ENCODE measurements around the gene UGGT1.
"Not testable (repeated sequence)": the region's sequence is repeated elsewhere in the genome, so short reads cannot be mapped to it uniquely, and the experiment has no call there.

UGGT1 gene

DNA sequence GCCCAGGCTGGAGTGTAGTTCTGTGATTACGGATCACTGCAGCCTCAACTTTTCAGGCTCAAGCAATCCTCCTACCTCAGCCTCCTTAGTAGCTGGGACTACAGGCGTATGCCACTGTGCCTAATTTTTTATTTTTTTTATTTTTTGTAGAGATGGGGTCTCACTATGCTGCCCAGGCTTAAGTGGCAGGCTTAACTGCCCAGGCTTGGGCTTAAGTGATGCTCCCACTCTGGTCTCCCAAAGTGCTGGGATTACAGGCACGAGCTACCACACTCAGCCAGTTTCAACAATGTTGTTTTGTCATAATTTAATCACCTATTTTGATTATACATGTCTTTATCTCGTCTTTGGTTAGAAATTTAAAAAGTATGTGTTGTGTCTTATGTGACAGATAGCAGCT lies 18.2 kb downstream of the UGGT1 start:
- DNase-seq: no peak

DNA sequence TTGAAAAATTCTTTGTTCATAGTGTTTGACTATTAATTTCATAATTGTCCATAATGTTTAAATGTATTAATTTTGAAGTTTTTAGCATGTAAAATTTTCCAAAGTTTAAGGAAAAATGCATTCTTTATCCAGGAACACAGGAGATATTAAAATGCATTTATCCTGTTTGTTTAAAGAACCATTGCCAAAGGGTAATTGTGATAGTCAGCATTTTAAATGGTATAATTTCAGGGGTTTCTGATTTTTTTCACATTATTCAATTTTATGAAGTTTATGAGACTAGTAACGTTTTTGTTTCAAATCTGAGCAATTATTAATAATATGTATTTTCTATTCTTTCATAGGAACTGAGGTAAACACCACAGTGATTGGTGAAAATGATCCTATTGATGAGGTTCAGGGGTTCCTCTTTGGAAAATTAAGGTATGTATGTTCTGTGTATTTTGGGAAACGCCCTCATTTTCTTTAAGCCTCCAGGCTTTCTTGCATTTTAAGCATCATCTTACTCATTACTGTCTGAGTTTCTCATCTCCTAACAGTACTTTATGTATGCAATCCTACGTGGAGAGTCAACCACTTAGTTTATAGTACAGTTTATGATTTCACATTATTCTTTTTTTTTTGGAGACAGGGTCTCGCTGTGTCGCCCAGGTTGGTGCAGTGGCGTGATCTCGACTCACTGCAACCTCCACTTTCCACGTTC lies 25.1 kb downstream of the UGGT1 start:
- no peak for DNase-seq

DNA sequence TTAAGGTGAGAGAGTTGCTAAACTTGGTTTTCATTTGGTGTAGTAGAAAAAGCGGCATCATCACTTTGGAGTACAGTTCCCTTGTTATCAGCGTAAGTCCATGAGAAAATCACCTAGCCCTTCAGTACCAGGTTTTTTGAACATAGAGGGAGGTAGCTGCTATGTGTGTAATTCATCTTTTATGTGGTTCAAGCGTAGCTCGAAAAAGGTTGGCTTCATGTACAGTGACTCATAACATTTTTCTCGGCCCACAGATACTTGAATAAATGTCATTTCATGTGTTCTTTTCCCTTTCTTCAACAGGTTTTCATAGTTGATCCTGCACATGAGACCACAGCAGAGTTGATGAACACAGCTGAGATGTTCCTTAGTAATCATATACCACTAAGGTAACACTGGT lies 43.6 kb downstream of the UGGT1 start:
- DNase-seq: no peak

DNA sequence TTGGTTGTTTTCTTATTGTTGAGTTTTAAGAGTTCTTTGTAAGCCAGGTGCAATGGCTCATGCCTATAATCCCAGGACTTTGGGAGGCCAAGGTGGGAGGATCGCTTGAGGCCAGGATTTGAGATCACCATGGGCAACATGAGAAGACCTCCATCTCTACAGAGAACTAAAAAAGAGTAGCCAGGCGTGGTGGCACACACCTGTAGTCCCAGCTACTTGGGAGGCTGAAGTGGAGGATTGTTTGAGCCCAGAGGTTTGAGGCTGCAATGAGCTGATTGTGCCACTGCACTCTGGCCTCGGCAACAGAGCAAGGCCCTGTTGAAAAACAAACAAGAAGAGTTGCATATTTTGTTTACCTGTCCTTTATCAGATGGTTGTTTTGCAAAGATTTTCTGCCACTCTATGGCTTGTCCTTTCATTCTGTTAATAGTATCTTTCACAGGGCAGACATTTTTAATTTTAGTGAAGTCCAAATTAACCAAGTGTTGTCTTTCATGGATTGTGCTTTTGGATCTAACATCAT lies 46.2 kb downstream of the UGGT1 start:
- DNase-seq: no peak

DNA sequence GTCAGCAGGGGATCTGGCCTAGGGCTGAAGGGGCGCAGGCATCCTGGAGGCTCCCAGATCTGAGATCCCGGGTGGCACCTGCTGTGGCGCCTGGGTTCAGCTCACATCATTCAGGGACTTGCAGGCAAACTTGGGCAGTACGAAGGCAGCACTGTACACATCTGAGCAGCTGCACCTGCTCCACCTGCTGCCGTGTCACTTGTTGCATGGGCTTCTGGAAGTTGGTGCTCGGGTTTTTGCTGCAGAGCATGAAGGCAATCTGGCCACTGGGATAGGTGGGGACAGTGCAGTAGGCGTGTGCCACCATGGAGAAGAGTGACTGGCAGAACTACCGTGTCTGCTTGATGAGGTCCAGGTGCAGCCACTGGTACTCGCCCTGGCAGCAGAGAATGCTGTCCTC lies 48.6 kb downstream of the UGGT1 start:
- no peak for DNase-seq

DNA sequence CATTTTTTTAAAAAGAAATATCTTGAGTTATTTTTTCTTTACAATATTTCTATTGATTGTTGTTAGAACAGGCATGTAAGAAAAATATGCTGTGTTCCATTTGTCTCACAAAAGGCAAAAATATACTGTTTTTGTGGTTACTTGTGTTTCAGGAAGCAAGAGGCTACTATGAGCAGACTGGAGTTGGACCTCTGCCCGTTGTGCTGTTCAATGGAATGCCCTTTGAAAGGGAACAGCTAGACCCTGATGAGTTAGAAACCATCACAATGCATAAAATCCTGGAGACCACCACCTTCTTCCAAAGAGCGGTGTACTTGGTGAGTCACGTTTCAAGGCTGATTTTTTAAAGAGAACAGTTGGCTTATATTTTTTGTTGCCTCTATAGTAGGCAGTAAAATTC lies 54.7 kb downstream of the UGGT1 start:
- no peak for DNase-seq

DNA sequence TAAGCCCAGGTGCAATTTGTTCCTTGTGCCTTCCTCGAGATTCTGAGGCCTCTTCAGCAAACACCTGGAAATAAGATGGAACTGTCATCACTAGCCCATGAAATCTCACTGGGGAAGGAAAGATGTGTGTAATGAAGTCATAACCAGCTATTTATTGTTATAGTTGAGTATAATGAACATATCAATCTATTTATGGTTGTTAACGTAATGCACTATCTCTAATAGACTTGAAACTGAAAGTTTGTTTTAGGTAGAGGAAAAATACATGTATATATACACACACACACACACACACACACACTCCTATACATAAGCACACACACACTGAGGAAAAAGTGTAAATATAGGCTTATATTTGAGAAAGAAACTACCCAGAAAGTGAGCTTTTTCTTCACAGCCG lies 62.8 kb downstream of the UGGT1 start:
- DNase-seq: no peak

DNA sequence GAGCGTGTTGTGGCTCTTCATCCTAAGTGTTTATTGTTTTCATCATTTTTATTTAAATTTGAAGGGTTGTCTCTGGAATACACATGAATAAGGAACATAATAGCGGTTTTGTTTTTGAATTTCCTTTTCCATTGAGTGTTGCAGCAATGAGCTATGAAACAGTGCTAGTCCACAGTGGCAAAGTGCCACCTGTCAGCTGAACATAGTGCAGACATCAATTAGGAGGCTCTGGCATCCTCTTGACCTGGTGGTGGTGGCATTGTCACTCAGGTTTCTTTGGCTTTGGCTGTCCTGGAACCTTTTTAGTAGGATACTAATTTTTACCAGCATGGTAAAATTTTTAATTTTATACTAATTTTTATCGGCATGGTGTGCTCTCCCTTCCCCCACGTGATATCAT lies 63.2 kb downstream of the UGGT1 start:
- no peak for DNase-seq

DNA sequence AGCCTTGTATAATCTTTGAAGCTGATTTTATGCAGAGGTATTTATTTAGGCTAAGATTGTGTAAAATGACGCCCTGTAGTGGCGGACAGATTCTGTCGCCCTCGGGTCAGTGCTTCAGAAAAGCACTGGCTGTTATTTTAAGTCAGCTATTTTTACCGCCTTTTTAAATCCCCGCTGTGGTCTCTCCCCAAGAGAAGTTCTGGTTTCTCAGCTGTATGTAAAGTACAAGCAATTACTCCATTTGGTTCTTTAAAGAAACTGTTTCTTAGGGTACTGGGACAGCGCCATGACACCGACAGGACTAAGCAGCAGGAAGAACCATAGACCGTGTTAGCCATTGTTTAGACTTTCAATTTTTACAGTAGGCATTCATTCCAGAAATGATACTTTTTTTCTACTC lies 65.0 kb downstream of the UGGT1 start:
- DNase-seq: no peak

DNA sequence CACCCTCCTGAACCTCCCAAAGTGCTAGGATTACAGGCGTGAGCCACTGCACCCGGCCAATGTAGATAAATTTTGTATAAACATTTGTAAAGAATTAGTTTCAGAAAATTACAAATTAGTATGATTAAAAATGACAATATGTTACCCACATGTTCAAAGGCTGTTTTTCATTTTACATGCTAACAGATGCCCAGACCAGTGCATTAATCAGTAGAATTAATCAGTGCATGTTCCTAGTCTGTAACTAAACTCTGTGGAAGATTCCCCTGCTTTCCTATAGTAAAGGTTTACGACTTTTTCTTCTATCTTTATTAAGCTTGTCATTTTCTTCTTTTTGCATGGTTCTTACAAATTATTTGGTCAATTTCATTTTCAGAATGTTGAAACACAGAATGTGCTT lies 65.8 kb downstream of the UGGT1 start:
- DNase-seq: no peak

DNA sequence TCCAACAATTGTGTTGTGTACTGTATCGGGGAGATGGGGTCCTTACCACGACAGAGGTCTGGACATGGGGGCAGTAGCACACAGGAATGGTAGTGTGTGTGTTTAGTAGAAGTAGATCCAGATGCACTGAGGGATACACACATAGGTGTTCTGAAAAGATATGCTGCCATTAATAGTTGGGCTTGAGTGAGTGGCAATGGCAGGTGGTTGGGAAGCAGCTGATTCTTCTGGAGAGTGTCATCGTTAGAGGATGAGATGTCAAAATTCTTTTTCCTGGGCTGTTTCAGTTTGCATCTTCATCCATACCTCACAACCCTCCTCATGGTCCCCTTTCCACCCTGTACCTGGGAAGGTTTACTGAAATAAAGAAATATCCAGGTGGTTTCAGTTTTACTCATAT lies 66.6 kb downstream of the UGGT1 start:
- DNase-seq: no peak

DNA sequence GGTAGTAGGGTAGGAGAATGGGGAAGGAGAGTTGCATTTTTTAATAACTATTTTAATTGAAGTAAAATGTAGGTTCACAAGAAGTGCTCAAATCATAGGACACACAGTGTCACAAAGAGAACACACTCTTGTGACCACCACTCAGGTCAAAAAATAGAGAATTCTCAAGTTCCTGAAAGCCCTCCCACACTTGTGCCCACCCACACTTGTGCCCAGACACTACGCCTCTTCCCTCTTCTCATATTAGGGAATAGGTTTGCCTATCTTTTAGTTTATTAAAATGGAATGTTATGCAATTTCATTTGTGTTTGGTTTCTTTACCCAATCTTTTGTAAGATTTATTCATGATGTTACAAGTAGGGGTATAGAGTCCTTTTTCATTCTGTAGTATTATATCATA lies 67.2 kb downstream of the UGGT1 start:
- DNase-seq: no peak

DNA sequence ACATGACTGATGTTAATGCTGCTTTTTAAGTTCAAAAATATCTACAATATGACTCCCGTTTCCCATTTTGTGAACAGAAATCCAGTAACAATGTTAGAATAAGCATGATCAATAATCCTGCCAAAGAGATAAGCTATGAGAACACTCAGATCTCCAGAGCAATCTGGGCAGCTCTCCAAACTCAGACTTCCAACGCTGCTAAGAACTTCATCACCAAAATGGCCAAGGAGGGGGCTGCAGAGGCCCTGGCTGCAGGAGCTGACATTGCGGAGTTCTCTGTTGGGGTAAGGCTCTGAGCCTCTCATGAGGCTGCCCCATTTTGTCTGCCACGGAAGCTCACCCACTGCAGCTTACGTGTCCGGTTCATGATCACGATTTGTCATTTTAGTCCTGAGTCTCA lies 68.4 kb downstream of the UGGT1 start:
- no peak for DNase-seq

DNA sequence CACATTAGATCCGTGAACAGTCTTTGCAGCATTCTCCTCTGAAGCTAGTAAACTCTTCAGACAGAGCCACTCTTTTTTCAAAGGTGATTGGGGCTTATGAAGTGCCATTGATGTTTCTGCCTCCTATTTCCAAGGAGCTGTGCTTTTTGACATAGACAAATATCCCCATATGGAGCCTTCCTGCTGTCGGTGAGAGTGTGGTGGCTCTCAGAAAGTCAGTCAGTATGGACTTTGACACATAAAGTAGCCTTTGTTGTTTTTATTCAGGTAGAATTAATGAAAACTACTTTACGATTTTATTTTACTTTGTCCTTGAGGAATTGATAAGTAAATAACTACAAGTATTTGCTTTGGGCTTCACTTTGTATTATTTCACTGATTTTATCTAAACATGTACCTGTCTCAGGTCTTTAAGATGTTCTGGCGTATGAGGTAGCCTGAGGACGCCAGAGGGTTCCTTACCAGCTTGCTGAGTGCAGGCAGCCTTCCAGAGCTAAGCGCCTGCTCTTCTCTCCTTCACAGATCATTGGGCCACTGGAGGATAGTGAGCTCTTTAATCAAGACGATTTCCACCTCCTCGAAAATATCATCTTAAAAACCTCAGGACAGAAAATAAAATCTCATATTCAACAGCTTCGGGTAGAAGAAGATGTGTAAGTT lies 69.7 kb downstream of the UGGT1 start:
- no peak for DNase-seq

DNA sequence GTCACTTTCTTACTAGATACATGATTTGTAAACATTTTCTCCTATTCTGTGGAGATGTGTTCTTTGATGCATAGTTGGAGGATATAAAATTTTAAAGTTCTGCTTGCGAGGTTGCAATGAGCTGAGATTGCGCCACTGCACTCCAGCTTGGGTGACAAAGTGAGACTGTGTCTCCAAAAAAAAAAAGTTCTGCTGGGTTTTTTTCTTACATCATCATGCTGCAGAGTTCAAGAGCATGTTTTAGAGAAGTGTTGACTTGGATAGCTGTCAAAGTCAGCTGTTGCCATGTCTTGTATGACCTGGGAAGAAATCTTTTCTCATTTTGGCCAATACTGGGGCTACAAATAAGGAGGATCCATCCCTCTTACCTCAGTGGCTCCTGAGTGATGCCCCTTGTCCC lies 71.3 kb downstream of the UGGT1 start:
- DNase-seq: no peak

DNA sequence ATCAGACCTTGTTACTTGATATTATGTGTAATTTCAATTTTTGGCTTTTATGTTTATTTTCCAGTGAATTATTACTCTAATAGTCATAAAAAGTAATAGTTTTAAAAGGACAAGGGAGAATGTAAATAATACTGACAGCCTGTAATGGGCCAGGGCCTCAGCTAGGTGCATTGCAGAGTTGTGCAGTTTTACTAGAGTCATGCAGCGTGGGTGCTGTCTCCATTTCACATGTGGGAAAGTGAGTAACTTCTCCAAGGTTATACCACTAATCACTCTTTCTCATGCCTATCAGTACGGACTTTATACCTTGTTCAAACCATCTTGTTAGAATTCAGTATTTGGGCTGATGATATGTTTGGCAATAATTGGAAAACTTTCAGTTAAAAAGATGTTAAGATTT lies 73.3 kb downstream of the UGGT1 start:
- no peak for DNase-seq

DNA sequence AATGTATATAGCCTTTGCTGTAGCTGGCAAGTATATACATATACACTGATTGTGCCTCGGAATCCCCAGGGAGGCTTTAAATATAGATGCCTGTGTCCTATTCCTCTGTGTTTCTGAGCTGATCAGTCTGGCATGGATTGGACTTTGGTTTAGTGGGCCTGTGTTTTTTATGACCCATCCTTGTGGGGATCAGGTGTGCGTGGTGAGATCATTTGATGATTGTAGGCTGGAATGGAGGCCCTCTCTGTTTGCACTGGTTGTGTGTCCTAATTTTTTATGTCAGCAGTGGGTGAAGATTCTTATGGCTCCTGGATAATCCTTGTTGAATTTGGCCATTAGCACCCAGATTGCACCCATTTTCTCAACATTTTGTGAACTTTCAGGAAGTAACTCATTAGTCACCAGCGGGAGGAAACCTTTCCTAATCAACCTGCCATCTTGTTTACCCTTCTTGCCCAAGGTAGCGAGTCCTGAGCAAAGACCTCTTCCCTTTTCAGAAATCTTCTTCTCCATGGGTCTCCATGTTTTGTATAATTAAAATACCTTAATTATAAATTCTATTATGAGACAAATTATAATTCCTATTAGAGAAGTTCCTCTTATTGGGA lies 75.8 kb downstream of the UGGT1 start:
- DNase-seq: no peak

DNA sequence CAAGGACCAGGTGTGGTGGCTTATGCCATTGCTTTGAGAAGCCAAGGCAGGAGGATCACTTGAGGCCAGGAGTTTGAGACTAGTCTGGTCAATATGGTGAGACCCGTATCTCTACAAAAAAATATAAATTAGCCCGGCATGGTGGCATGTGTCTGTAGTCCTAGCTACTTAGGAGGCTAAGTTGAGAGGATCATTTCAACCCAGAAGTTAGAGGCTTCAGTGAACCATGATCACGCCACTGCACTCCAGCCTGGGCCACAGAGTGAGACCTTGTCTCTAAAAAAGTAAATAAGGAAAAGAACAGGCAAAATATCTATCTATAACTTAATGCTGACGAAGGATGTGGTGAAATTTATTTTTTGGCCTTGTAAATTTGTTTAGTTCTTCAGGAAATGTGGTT lies 78.1 kb downstream of the UGGT1 start:
- DNase-seq: no peak

DNA sequence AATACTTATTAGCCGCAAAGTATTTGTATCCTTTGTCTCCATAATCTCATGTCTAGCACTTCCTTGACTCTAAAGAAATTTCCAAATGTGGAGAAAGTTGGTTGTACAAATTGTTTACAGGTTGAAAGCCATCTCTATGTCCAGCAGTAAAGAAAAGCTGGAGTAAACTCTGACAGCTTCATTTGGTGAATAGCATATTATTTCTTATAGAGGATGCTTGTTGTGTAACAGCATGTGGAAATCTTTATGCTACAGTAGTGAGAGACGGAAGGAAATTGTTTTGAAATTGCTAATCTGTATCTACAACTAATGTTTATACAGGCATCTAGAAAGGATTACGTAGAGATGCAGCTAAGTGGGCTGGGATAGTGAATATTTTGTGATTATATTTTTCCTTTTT lies 78.5 kb downstream of the UGGT1 start:
- no peak for DNase-seq

DNA sequence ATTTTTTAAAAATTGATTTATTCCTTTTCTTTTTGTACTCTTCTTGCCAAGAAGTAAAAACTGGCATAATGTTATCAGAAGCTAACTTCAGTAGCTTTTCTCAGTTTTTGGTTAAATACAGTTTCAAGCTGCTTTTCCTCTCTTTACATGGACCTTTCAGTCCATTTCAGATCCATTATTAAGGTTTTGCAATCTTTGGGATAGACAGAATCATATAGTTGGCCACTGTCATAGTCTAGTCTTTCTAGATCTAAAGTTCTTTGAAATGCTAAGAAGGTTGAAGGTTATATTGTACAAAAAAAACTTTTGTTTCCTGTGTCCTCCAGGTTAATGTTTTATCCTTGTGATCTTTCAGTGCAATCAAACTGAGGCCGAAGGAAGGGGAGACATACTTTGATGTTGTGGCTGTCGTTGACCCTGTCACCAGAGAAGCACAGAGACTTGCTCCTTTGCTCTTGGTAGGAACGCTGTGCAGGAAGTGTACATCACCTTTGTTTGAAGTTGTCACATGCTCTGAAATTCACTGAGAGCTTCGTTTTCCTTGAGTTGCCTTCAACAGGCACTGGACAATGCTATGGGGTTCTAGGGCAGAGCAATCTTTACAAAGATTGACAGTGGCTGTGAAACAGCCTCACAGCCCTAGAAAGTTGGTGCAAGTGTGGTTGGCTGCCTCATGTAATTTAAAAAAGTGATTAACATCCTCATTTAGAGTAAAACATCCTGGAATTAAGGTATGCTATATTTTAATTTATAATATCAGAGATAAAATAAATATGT lies 79.1 kb downstream of the UGGT1 start:
- no peak for DNase-seq

DNA sequence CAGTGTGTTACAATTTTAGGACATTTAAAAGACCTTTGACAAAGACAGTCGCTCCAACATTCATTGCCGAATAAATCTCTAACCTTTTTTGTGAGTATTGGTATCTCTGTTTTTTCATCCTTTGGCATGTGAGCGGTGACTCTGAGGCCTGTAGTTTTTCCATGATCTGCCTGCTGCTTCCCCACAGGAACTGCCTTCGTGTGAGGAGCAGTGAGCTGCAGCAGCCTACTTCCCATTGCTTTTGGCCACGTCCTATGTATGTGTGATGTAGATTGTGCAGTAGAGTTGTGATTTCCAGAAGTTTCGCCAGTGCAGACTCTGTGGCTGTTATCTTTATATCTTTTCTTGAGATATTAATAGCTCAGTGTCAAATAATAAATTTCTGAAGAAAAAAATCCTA lies 79.8 kb downstream of the UGGT1 start:
- DNase-seq: no peak

DNA sequence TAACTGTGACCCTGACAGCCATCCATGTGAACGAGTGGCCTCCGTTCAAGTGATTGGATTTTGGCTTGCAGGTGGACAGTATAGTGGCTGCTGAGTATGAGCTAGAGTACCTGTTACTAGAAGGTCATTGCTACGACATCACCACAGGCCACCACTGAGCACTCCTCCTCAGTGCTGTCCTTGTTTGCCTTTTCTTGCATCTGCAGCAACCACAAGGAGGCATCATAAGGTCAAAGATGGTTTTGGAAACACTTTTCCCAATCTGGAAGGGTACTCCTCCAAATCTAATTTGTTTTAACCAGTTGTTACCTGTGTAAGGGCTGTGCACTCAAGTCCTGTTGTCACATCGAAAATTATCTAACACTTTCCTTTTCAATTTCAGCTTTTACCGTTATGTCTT lies 81.2 kb downstream of the UGGT1 start:
- no peak for DNase-seq

DNA sequence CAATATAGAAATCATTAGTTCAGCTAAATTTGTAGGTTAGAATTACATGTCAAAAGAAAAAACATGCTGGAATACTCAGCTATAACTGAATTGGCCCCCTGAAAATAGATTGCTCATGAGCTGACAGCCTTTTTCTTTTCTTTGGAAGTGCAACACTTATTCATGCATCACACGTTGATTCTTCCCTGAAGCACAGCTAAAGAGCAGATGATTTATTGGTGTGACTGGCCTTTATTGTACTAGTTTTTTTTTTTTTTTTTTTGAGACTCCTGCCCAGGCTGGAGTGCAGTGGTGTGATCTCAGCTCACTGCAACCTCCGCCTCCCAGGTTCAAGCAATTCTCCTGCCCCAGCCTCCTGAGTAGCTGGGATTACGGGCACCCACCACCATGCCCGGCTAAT lies 83.1 kb downstream of the UGGT1 start:
- not testable (repeated sequence) for DNase-seq

Data from right kidney (tissue), 1 donor.